Hematopoietic multipotent progenitor cell treated with erythropoietin and hydrocortisone succinate and interleukin-3 and kit ligand, for 4 days (in vitro differentiated cells): ENCODE data around the gene TNFRSF1B.

ENCODE experiments used
- DNase-seq: peaks from one replicate; pipeline ENCODE4 v3.0.0-alpha.2; 2015

Gene TNFRSF1B

DNA sequence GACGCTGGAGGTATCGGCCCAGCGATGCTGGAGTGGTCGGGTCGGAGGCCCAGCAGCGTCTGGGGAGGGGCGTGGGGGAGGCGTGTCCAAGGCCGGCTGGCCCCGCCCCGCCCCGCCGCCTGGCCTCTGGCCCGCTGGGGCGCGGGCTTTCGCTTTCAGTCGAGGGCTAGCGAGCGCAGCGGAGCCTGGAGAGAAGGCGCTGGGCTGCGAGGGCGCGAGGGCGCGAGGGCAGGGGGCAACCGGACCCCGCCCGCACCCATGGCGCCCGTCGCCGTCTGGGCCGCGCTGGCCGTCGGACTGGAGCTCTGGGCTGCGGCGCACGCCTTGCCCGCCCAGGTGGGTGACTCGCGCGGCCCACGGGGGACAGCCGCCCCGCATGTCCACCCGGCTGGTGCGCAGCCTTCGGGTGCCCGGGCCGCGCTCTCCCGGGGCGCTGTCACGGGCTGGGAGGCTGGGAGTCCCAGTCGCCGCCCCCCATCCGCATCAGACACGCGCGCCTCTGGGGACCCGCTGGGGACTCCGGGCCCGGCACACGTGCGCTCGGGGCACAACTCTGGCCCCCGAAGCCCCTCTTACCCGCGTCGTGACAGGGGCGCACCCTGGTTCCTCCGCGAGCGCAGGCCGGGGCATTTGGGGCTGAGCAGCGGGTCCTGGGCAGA is at the start of gene TNFRSF1B:
TNFRSF1B (plus strand) TSS at position 158 of the 659 bp plus-strand sequence; CDS start at position 259, 101 bp downstream.
- peak; percentile 68 for DNase-seq

DNA sequence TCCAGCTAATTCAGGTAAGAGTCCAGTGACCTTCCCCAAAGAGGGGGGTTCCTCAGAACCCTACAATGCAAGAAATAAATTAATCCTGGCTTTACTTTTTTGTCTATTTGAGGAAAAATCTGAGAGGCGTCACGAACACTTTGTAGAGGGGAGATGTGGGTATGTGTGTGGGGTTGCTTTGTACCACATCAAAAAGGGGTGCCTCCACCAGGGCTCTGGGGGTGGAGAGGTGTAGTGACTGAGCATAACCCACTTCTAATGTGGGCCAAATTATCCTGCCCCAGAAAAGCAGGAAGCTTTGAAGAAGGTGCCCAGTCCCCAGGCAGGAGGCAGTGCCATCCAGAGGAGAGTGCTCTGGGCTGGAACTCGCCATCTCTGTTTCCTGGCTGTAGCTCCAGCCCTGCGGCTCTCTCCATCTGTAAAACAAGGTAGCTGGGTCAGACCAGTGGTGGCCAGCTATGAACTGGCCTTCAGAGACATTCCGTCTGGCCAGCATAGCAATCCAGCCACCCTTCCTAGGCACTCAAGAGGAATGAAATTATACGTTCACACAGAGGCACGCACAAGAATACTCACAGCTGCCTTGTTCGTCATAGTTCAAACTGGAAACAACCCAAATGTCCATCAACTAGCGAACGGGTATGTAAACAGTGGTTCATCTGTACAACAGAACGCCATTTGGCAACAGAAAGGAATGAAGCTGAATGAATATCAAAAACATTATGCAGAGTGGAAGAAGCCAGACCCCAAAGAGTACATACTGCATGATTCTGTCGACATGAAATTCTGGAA is 45.4 kb upstream of the TNFRSF1B start:
- no peak for DNase-seq

DNA sequence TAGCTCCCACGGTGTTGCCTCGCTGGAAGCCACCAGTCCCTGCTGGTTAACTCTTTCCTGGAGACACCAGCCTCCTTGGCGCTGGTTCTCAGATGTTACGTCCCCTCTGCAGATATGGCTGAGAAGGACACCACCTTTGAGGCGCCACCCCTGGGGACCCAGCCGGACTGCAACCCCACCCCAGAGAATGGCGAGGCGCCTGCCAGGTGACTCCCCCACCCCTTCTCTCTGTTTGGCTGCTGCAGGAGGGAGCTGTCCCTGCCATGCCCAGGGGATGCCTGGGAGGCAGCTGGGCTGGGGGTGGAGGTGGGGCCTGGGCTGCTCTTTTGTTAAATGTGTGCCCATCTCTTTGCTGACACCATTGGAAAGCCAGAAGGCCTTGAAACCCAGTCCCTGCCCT is 43.6 kb upstream of the TNFRSF1B start:
- no peak for DNase-seq

DNA sequence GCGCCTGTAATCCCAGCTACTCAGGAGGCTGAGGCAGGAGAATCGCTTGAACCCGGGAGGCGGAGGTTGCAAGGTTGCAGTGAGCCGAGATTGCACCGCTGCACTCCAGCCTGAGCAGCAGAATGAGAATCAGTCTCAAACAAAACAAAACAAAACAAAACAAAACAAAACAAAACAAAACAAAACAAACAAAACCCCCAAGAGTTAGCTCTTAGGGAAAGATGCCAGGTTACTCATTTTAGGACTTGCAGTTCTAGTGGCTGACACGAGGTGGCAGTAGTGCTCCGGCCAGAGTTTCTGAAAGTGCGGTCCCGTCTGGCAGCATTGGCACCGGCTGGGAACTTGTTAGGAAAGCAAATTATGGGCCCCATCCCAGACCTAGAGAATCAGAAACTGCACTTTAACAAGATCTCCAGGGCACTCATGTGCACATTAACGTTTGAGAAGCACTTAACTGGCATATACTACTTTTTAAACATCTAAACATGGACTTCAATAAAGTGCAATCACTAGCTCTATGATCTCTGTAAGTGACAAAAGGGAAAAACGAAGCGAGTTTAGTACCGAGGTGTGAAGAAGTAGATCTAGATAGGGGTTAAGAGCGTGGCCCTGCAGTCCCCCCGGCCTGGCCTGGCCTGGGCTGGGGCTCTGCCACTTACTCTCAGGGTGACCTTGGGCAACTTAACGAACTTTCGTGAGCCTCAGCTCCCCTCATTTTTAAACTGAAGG is 41.9 kb upstream of the TNFRSF1B start:
- peak; percentile 84 for DNase-seq

DNA sequence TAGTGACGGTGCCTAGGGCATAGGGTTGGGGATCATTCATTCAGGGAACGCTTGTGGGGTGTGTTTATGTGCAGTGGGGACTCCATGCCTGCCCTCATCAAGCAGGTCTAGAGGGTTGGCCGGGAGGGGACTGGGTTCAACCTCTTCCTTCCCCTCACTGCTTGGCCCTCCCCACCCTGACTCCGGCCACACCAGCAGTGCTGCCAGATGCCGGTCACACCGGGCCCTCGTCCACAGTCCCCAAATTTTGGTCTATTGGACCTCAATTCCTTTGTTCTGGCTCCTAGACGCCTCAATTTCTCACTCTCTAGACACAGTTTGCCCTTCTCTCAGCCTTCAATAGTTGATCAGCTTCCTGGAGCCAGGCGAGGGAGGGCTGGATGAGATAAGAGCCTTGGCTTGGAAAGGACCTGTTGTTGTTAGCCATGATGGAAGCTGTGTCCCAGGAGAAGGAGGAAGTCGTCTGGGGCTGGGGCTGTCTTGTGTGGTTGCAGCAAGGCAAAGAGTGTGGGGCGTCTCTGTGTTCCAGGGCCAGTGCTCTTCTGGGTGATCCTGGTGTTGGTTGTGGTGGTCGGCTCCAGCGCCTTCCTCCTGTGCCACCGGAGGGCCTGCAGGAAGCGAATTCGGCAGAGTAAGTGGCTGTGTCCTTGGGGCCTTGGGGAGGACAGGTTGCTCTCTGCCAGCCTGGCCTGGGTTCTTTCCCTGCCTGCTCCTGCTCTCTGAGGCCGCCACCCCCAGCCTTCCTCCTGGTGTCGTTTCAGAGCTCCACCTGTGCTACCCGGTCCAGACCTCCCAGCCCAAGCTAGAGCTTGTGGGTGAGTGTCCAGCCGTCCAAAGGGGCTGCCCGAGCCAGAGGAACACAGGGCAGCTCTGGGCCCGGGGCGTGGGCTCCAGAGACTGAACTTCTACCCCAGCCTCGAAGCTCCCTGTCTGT is 41.1 kb upstream of the TNFRSF1B start:
- peak; percentile 52 for DNase-seq

DNA sequence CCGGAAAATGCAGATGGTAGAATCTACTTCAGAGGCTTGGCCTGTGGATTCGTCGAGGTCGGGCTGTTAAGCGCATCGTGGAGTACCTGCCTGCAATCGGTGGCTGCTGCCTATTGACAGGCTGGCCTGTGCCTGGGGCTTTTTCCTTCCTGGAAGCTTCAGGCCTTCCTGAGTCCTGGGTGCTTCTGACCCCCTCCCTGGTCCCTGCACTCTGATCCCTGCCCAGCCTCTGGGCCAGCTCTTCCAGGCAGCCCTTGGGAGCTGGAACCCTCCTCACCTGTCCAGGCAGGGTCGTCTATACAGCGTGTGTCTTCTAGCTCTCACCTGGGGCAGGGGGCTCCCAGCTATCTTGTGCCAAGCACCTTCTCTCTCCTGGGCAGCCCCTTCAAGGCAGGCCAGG is 40.0 kb upstream of the TNFRSF1B start:
- no peak for DNase-seq

DNA sequence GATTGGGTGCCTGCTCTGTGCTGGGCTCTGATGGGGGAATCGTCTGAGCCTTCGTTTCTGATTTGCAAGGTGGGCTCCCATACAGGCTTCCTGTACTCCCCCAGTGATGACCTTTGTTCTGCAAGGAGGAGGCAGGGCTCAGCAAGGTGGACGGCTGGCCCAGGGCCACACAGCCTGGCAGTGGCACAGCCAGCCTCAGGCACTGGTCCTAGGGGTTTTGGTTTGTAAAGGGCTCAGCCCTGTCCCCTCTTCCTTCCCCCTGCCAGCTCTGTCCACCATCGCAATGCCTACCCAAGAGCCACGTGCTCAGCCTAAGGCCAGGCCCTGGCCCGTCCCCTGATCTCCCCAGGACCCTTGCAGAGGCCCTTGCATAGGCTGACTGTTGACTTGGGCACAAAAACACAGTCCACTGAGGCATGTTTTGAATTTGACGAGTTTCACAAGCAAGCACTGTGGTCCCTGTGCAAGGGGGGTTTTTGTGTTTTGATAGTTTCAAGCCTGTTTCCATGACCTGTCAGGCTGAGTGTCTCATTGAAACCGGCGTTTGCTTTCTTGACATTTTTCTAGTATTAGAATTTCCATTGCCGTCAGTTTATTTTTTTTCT is 39.5 kb upstream of the TNFRSF1B start:
- DNase-seq, result no peak

DNA sequence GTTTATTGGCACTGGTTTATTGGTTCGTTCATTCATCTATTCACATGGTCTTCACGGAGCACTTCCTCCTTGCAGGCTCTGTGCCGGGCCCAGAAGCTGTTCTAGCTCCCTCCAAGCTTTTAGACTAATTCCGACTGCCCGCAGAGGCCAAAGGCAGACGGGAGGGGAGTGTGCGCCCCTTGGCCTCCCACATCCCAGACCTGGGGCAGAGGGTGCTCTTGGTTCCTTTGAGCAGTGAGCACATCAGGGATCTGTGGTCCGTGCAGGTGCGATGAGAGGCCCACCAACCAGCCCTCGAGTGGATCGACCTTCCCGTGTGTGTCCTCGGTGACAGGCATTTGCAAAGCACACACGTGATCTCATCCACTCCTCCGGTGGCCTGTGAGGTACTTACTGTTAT is 38.7 kb upstream of the TNFRSF1B start:
- DNase-seq, result no peak

DNA sequence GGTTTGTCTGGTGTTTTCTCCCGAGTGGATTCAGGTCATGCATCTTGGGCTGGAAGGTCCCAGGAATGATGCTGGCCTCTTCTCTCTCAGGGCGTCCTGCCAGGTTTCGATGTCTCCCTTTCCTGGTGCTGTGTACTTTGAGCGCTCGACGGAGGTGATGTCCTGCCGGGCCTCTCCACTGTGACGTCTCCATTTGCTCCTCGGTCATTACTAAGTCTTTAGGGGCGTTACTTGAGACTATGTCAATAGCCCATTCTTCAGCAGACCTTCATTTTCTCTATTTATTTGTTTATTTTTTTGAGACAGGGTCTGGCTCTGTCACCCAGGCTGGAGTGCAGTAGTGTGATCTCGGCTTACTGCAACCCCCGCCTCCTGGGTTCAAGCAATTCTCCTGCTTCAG is 37.2 kb upstream of the TNFRSF1B start:
- no peak for DNase-seq

DNA sequence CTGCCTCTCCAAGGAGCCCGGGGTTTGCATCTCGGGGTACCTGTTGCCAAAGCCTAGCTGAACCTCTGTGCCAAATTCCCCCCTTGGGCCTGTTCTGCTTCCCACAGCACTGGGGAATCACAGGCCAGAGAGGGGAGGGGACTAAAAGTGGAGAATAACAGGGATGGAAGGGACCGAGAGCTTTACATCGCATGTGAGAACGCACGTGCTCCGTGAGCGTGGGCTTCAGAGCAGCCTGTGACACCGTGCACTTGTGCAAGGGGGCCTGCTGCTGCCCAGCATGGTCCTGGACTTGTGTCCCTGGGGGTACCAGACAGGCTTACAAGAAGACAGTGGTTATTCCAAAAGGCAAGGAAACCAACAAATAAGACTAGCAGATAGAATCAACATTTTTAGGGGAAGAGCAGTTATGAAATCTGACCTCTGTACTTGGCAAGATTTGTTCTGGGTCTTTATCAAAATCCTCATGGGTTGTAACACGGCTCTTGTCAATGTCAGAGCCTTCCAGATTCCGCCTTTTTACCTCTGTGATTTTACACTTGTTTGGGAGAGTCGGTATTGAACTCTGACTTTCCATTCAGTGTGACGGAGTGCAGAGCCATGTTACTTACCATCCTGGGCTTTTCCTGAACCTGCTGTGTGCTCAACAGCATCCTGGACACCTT is 36.2 kb upstream of the TNFRSF1B start:
- no peak for DNase-seq

DNA sequence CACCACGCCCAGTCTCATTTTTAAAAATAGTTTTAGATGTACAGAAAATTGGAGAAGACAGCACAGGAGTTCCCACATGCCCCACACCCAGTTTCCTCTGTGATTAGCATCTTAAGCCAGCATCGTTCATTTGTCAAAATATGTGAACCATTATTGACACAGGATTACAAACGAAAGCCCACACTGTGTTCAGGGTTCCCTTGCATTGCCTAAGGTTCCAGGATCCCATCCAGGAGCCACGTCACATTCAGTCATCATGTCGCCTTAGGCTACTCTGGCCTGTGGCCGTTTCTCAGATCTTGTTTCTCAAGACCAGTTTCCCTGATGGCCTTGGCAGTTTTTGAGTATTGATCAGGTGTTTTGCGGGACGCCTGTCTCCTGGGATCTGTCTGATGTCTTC is 34.7 kb upstream of the TNFRSF1B start:
- DNase-seq, result no peak

DNA sequence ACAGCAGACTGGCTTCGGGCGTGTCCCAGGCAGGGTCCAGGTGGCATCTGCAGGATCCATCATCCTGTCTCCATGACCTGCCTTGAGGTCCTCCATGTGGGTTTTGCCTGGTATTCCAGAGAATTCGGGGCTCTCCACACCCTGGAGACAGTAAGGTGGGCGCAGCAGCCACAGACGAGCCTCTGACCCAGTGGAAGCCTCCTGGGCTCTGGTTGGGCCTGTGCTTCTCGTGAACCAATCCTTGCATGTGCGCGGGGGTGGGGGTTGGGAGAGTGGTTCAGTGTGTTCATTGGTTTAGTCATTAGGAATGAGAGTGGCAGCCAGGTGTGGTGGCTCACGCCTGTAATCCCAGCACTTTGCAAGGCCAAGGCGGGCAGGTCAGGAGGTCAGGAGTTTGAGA is 32.1 kb upstream of the TNFRSF1B start:
- no peak for DNase-seq

DNA sequence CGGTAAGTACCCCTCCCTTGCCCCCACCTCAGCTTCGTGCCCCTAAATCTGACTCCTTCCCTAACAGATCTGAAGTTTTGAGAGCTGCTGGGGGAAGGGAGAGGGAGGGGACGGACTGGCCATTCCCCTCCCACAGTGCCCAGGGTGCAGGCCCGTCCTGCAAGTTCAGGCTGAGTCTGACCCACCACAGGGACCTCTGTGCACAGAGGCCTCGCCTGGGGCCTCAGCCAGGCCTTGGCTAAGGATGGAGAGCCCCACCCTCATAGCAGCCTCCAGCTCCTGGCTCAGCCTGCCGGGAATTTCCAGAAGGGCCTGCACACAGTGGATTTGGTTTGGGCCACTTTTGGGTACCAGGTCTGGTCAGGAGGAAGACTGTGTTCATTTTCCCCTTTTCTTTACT is 31.2 kb upstream of the TNFRSF1B start:
- no peak for DNase-seq

DNA sequence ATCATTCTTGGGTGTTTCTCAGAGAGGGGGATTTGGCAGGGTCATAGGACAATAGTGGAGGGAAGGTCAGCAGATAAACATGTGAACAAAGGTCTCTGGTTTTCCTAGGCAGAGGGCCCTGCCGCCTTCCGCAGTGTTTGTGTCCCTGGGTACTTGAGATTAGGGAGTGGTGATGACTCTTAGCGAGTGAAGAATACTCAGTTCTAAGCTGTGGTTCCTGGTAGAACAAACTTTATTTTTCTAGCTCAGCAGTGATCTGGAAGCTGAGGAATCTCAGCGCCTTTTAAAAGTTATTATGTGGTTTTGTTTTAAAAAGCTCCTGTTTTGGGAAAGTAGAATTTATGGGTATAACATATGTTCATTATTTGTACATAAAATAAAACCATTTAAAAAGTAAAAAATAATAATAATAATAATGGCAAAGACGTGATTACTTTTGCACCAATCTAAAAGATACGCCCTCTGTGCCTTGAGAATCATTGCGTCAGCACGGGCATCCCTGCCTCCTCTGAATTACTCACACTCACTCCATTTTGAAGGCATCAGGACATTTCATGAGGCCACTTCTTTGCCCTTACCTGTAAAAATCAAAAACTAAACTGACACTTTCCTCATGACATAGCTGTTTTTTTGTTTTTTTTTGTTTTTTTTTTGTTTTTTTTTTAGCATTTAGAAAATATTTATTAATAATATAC is 29.7 kb upstream of the TNFRSF1B start:
- no peak for DNase-seq

DNA sequence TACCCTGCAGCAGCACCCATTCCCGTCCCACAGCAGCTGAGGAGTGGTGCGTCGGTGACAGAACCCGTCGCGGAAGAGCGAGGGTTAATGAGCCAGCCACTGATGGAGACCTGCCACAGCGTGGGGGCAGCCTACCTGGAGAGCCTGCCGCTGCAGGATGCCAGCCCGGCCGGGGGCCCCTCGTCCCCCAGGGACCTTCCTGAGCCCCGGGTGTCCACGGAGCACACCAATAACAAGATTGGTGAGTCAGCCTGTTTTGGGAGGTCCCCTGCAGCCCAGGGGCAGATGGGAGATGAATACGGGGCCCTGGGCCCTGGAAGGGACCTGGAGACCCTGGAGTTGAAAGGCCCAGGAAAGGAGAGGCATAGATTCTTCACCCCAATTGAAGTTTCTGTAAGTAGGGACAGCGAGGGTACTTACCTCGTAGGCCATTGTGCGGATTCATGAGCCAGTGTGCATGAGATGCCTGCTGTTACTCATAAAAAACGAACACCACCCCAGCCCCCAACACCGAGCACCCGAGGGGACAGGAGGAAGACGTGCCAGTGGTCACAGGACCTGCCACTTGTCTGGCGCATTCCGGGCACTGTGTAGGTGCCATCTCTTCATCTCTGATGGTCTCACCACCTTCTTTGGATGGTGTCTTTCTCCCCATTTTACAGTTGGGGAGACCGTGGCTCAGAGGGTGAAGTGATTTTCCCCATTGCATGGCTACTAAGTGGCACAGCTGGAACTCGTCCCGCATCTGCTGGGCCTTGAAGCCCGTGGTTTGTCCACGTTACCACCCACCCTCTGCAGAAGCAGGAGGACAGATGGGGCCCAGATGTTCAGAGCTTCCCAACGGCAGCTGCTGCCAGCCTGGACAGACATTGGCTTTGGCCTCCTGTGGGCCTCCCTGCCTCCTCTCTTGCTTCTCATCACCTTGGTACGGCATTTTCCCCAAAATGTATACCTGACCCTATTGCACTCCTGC is 28.3 kb upstream of the TNFRSF1B start:
- no peak for DNase-seq

DNA sequence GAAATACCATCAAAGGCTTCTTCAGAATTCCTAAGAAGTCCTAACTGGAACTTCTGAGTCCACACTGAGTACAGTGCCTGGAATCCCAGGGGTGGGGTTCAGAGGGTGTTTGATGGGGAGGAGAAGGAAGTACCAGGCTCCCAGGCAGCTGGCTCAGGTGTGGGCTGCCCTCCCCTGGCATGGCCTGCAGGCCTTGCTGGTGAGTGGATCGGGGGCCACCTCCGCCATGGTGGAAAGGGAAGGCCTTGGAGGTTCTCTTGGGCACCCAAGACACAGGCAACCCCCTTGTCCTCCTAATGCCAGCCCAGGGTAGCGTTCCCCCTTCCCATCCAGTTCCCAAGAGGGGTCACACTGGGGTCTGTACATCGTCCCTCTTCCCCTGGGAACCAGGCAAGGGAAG is 26.8 kb upstream of the TNFRSF1B start:
- no peak for DNase-seq

DNA sequence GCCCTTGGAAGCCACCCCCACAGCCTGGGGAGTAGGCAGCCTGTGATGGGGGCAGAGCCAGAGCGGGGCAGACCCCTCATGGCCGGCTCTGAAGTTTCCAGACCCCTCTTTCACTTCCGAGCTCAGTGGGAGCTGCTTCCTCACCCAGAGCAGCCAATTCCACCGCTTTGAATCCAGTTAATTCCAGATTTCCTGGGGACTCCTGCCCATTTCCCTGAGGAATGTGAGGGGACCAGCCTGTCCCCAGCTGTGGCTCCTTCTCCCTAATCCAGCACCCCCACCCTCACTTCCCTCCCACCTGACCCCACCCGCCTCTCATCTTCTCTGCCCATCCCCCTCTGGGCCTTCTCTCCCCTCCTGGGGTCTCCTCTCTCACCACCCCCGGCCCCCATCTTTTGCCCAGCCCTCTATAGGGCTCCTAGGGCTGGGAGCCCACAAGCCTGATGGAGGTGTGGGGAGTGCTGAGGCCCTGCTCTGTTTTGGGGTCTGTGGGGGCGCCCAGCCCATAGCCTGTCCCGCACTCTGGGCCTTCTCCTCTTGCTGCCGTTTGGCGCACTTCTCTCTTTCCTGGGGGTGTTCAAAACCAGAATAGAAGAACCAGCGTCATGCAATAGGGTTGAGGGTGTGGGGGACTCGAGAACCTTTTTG is 26.2 kb upstream of the TNFRSF1B start:
- DNase-seq, result no peak

DNA sequence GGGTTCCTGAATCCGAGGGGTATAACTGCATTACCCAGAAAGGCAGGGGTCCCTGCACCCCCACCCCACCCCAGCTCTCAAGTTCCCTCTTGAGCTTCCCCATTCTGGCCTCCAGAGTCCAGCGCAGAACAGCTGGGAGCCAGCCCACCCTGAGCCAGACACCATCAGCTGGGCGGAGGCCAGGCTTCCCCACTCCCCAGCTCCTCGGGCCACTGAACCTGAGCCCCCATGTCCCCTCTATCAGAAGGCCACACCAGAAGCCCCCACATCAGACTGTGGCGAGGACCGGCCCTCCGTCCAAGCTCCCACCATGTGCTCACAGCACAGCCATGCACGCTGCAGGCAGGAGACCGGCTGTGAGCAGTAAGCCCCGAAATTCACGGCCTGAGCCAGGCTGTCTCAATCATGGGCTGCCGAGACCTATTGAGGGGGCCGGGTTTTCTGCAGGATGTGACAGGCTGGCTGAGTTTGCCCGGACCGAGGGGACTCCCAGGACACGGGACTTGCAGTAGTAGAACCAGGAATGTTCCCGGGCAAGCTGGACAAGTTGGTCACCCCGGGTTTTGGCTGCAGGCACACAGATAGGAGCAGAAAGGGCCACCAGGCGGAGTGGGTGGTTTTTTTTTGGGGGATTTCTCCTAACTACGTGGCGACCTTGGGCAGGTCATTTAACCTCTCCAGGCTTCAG is 25.5 kb upstream of the TNFRSF1B start:
- no peak for DNase-seq
